ENCODE measurements around the gene RNASET2. TPM values are rescaled to one million over a fixed set of nuclear protein-coding genes. Genes with fewer than 3 reads are reported as not detected.

Gene RNASET2
- total RNA-seq, 1 donor from 2014 or later, result 15.3 TPM

GRCh38 chr6:166976636-166977035 is 20.3 kb upstream of the RNASET2 start:
- Mint-ChIP-seq H3K4me1 (no peaks in the 10 kb centered on the region), H3K9me3 (no peaks in the 10 kb centered on the region), H3K4me3 (no peak overlapping the region), H3K27me3 (ENCODE audit: low read depth) (no peaks in the 10 kb centered on the region), H3K27ac (ENCODE audit: unreplicated experiment) (no peak overlapping the region), H3K36me3 (ENCODE audit: low read depth) (peaks cover 25% of the 10 kb centered on the region)
- no peak for DNase-seq (ENCODE audit: low read depth, low spot score)
- TF ChIP-seq, protein P1, sequence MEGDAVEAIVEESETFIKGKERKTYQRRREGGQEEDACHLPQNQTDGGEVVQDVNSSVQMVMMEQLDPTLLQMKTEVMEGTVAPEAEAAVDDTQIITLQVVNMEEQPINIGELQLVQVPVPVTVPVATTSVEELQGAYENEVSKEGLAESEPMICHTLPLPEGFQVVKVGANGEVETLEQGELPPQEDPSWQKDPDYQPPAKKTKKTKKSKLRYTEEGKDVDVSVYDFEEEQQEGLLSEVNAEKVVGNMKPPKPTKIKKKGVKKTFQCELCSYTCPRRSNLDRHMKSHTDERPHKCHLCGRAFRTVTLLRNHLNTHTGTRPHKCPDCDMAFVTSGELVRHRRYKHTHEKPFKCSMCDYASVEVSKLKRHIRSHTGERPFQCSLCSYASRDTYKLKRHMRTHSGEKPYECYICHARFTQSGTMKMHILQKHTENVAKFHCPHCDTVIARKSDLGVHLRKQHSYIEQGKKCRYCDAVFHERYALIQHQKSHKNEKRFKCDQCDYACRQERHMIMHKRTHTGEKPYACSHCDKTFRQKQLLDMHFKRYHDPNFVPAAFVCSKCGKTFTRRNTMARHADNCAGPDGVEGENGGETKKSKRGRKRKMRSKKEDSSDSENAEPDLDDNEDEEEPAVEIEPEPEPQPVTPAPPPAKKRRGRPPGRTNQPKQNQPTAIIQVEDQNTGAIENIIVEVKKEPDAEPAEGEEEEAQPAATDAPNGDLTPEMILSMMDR (conservative IDR thresholded peaks at IDR 0.05), result no peak

DNA sequence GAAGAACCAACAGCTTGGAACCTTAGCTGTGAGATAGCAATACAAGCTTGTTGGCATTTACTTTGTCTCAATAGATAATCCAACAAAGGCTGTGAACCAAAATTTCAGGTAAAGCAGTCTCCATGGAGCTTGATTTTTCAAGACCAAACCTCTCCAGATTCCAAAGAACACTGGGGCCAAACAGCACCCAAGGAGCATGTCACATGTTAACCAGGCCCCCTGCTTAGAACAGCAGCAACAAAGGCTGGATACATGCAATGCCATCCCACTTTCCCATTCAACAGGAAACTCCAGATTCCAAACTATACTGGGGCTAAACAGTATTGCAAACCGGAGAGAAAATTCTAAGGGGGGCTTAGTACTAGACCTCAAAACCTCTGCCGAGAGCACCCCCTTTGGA is 15.8 kb upstream of the RNASET2 start:
- H3K4me3 Mint-ChIP-seq, result no peak overlapping the region
- no peak for DNase-seq (ENCODE audit: low read depth, low spot score)
- H3K27me3 Mint-ChIP-seq (ENCODE audit: low read depth), result no peaks in the 10 kb centered on the region
- H3K4me1 Mint-ChIP-seq, result no peaks in the 10 kb centered on the region
- peaks cover 3% of the 10 kb centered on the region for H3K9me3 Mint-ChIP-seq
- H3K27ac Mint-ChIP-seq (ENCODE audit: unreplicated experiment), result no peak overlapping the region
- peaks cover 30% of the 10 kb centered on the region for H3K36me3 Mint-ChIP-seq (ENCODE audit: low read depth)
- TF ChIP-seq, protein P1 (conservative IDR thresholded peaks at IDR 0.05), result no peak

DNA sequence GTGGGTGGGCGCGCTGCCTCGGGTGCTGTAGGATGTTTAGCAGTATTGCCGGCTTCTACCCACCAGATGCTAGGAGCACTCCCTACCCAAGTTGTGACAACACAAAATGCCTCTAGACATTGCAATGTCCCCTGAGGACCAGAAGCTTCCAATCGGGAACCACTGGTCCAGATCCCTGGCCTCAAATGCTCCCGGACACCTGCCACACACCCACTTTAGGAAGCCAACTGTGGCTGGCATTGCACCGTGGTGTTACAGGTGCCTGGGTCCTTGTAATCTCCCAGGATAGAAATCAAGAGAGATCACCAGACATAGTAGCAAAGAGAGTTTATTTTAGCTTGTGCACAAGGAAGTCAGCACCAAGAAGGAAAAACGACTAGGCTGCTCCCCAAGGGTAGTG is 14.9 kb upstream of the RNASET2 start:
- DNase-seq (ENCODE audit: low read depth, low spot score), result no peak
- Mint-ChIP-seq H3K4me1 (no peaks in the 10 kb centered on the region), H3K36me3 (ENCODE audit: low read depth) (peaks cover 38% of the 10 kb centered on the region), H3K27me3 (ENCODE audit: low read depth) (no peaks in the 10 kb centered on the region), H3K9me3 (peaks cover 9% of the 10 kb centered on the region), H3K4me3 (no peak overlapping the region), H3K27ac (ENCODE audit: unreplicated experiment) (peak overlapping the region; percentile 81)
- TF ChIP-seq, protein P1 (conservative IDR thresholded peaks at IDR 0.05), result no peak

GRCh38 chr6:166970776-166971175 is 14.4 kb upstream of the RNASET2 start:
- peaks cover 43% of the 10 kb centered on the region for H3K36me3 Mint-ChIP-seq (ENCODE audit: low read depth)

GRCh38 chr6:166970091-166970490 is 13.7 kb upstream of the RNASET2 start:
- Mint-ChIP-seq H3K27ac (ENCODE audit: unreplicated experiment) (no peak overlapping the region), H3K9me3 (peaks cover 14% of the 10 kb centered on the region), H3K36me3 (ENCODE audit: low read depth) (peaks cover 45% of the 10 kb centered on the region), H3K4me1 (no peaks in the 10 kb centered on the region), H3K4me3 (no peak overlapping the region), H3K27me3 (ENCODE audit: low read depth) (no peaks in the 10 kb centered on the region)
- DNase-seq (ENCODE audit: low read depth, low spot score), result no peak
- TF ChIP-seq, protein P1 (conservative IDR thresholded peaks at IDR 0.05), result no peak

More at GRCh38 chr6:166970776-166971175, 14.4 kb upstream of the RNASET2 start:
- no peak overlapping the region for H3K27ac Mint-ChIP-seq (ENCODE audit: unreplicated experiment)
- H3K4me3 Mint-ChIP-seq, result no peak overlapping the region
- peaks cover 14% of the 10 kb centered on the region for H3K9me3 Mint-ChIP-seq
- H3K27me3 Mint-ChIP-seq (ENCODE audit: low read depth), result no peaks in the 10 kb centered on the region
- TF ChIP-seq, protein P1 (conservative IDR thresholded peaks at IDR 0.05), result no peak
- no peak for DNase-seq (ENCODE audit: low read depth, low spot score)
- H3K4me1 Mint-ChIP-seq, result no peaks in the 10 kb centered on the region
